HG03575 (cell line): ENCODE measurements around the gene BPIFB1.

ENCODE experiments used
- ATAC-seq: cut with Tn5 transposase; IDR thresholded peaks from one replicate; pipeline ENCODE4 v1.9.1; 2021; ENCODE audit not compliant: unreplicated experiment, insufficient number of reproducible peaks, low FRiP score; ENCODE audit errors: extremely low read depth

BPIFB1 gene

GRCh38 chr20:33348136-33348937 lies 65.3 kb downstream of the BPIFB1 start:
- no peak for ATAC-seq

GRCh38 chr20:33349493-33349892 lies 66.5 kb downstream of the BPIFB1 start:
- ATAC-seq = no peak

- ATAC-seq = no peak
These were observed 68.7 kb downstream of the BPIFB1 start for GRCh38 chr20:33351696-33352095.

GRCh38 chr20:33352258-33353012 lies 69.4 kb downstream of the BPIFB1 start:
- no peak for ATAC-seq

- ATAC-seq = no peak
These were observed 70.0 kb downstream of the BPIFB1 start for GRCh38 chr20:33353013-33353402.
